H1 (cell line): ENCODE data around the gene SYNDIG1. TPM values are rescaled to one million over a fixed set of nuclear protein-coding genes. Genes with fewer than 3 reads are reported as not detected.
A peak's percentile ranks its signal among the peaks of the same experiment; 100 is the strongest.

Experiments
- CTCF ChIA-PET: fragments of 300-600 bp; sonication (Branson Sonifier 250); formaldehyde crosslinking; loops from one replicate; lab custom pipeline; 2021; ENCODE audit not compliant: partially characterized antibody; lab: Charles Lee
- POLR2A ChIA-PET: fragments of 300-600 bp; sonication (Branson Sonifier 250); formaldehyde crosslinking; loops from one replicate; lab custom pipeline; 2021; ENCODE audit warnings: inconsistent platforms; ENCODE audit not compliant: partially characterized antibody; lab: Charles Lee
- DNase-seq, 2 experiments: peaks; one replicate each; pipeline versions ENCODE4 v3.0.0 to v3.0.0-alpha.2; 2010 to 2022; ENCODE audit warnings: low spot score in 2 of 2, low read depth in 1 of 2, mixed read lengths in 1 of 2
- FAIRE-seq: peaks from 2 replicates; lab custom pipeline; 2011; peaks lifted over from hg19 to GRCh38; lab: Jason Lieb, UNC
- H2AFZ ChIP-seq: 2 replicates; pipeline ENCODE4 v1.8.1; 2012; ENCODE audit warnings: low read length, inconsistent platforms
- H2AK5ac ChIP-seq: 2 replicates; pipeline ENCODE4 v1.6.1; 2013; ENCODE audit warnings: low read depth, low read length
- H2BK120ac ChIP-seq: replicated peaks from 2 replicates; pipeline ENCODE3; 2013; ENCODE audit warnings: low read depth, low read length, inconsistent platforms
- H2BK12ac ChIP-seq: 2 replicates; pipeline ENCODE4 v1.6.1; 2013; ENCODE audit warnings: low read depth, low read length
- H2BK15ac ChIP-seq: 2 replicates; pipeline ENCODE4 v1.6.1; 2013; ENCODE audit warnings: low read length
- H2BK20ac ChIP-seq: 2 replicates; pipeline ENCODE4 v1.6.1; 2013; ENCODE audit warnings: low read length
- H2BK5ac ChIP-seq: 2 replicates; pipeline ENCODE4 v1.6.1; 2013; ENCODE audit warnings: low read depth, low read length
- H3K14ac ChIP-seq: 2 replicates; pipeline ENCODE4 v1.6.1; 2013; ENCODE audit warnings: inconsistent platforms; ENCODE audit not compliant: insufficient read length
- H3K18ac ChIP-seq: 2 replicates; pipeline ENCODE4 v1.6.1; 2013; ENCODE audit warnings: low read length; ENCODE audit errors: extremely low read depth
- H3K23ac ChIP-seq: 2 replicates; pipeline ENCODE4 v1.6.1; 2013; ENCODE audit warnings: inconsistent platforms; ENCODE audit not compliant: insufficient read length
- H3K23me2 ChIP-seq: 2 replicates; pipeline ENCODE4 v1.6.1; 2013; ENCODE audit warnings: low read depth, low read length
- H3K27ac ChIP-seq: 2 replicates; pipeline ENCODE4 v1.6.1; 2011; ENCODE audit warnings: low read depth, low read length, inconsistent platforms
- H3K27me3 ChIP-seq, 4 experiments: replicated peaks in 1 of 4; 1 replicate in 1 of 4; 2 replicates in 3 of 4; pipeline versions ENCODE4 v1.6.1 to v1.8.1; 2011 to 2013; ENCODE audit warnings: low read length in 3 of 4, mild to moderate bottlenecking in 3 of 4, inconsistent platforms in 2 of 4, mixed read lengths in 2 of 4, moderate library complexity in 1 of 4; ENCODE audit not compliant: control insufficient read depth in 3 of 4, insufficient read depth in 3 of 4; ENCODE audit errors: extremely low read depth in 1 of 4
- H3K36me3 ChIP-seq, 4 experiments: 2 replicates each; pipeline versions ENCODE4 v1.6.1 to v1.8.1; 2011 to 2013; ENCODE audit warnings: mild to moderate bottlenecking in 4 of 4, low read length in 3 of 4, moderate library complexity in 2 of 4, control low read depth in 1 of 4, inconsistent platforms in 1 of 4; ENCODE audit not compliant: insufficient read depth in 4 of 4, control insufficient read depth in 2 of 4
- H3K4ac ChIP-seq: replicated peaks from 2 replicates; pipeline ENCODE3; 2013; ENCODE audit warnings: low read length, low read depth, mixed read lengths, inconsistent platforms; ENCODE audit not compliant: insufficient read length
- H3K4me1 ChIP-seq, 4 experiments: replicated peaks in 1 of 4; 1 replicate in 1 of 4; 2 replicates in 3 of 4; pipeline versions ENCODE4 v1.6.1 to v1.8.1; 2011 to 2013; ENCODE audit warnings: low read length in 3 of 4, inconsistent platforms in 2 of 4, mixed read lengths in 1 of 4; ENCODE audit not compliant: insufficient read depth in 4 of 4, control insufficient read depth in 3 of 4
- H3K4me2 ChIP-seq, 2 experiments: 2 replicates each; pipeline versions ENCODE4 v1.6.1 to v1.8.1; 2011 to 2013; ENCODE audit warnings: low read depth in 2 of 2, low read length in 2 of 2, control low read depth in 1 of 2, inconsistent platforms in 1 of 2, mild to moderate bottlenecking in 1 of 2; ENCODE audit not compliant: insufficient read depth in 1 of 2
- H3K4me3 ChIP-seq, 4 experiments: fragments of 200-600, 300-600 bp in 1 of 4; sonication (generic), shearing (Covaris generic), sonication (Bioruptor Twin) in 1 of 4; 2 replicates each; pipeline versions ENCODE4 v1.5.1 to v1.8.1; 2011 to 2016; ENCODE audit warnings: low read length in 4 of 4, low read depth in 3 of 4, control low read depth in 2 of 4, inconsistent platforms in 2 of 4, mild to moderate bottlenecking in 2 of 4, mixed read lengths in 1 of 4, moderate library complexity in 1 of 4; ENCODE audit not compliant: insufficient read depth in 2 of 4; ENCODE audit errors: extremely low read depth in 1 of 4
- H3K56ac ChIP-seq: replicated peaks from 2 replicates; pipeline ENCODE3; 2013; ENCODE audit warnings: low read depth, mild to moderate bottlenecking, mixed read lengths, low read length, inconsistent platforms; ENCODE audit not compliant: insufficient read length
- H3K79me1 ChIP-seq: 2 replicates; pipeline ENCODE4 v1.6.1; 2013; ENCODE audit warnings: low read depth, low read length, control low read depth
- H3K79me2 ChIP-seq, 2 experiments: 2 replicates each; pipeline versions ENCODE4 v1.6.1 to v1.8.1; 2012 to 2013; ENCODE audit warnings: low read length in 2 of 2, mild to moderate bottlenecking in 2 of 2, inconsistent platforms in 1 of 2; ENCODE audit not compliant: insufficient read depth in 2 of 2, control insufficient read depth in 1 of 2
- H3K9ac ChIP-seq, 4 experiments: replicated peaks in 1 of 4; 1 replicate in 1 of 4; 2 replicates in 3 of 4; pipeline versions ENCODE4 v1.6.1 to v1.8.1; 2011 to 2013; ENCODE audit warnings: low read depth in 3 of 4, low read length in 3 of 4, control low read depth in 2 of 4, mild to moderate bottlenecking in 2 of 4, moderate library complexity in 2 of 4, inconsistent platforms in 1 of 4; ENCODE audit errors: extremely low read depth in 1 of 4
- H3K9me3 ChIP-seq, 2 experiments: 2 replicates each; pipeline versions ENCODE4 v1.6.1 to v1.8.1; 2012 to 2013; ENCODE audit warnings: mild to moderate bottlenecking in 2 of 2, moderate library complexity in 2 of 2, control low read depth in 1 of 2, inconsistent platforms in 1 of 2, low read depth in 1 of 2, low read length in 1 of 2, mixed read lengths in 1 of 2; ENCODE audit not compliant: insufficient read depth in 2 of 2
- H4K20me1 ChIP-seq, 2 experiments: replicated peaks in 1 of 2; 2 replicates each; pipeline versions ENCODE3 to v1.8.1; 2011 to 2013; ENCODE audit warnings: inconsistent platforms in 2 of 2, low read length in 2 of 2, mild to moderate bottlenecking in 1 of 2; ENCODE audit not compliant: insufficient read depth in 2 of 2, control insufficient read depth in 1 of 2
- H4K5ac ChIP-seq: 2 replicates; pipeline ENCODE4 v1.6.1; 2013; ENCODE audit warnings: low read length, low read depth, mixed read lengths, inconsistent platforms; ENCODE audit not compliant: insufficient read length
- H4K8ac ChIP-seq: 2 replicates; pipeline ENCODE4 v1.8.0; 2013; ENCODE audit warnings: mild to moderate bottlenecking, moderate library complexity, low read length, inconsistent platforms; ENCODE audit not compliant: insufficient read depth; ENCODE audit errors: extremely low read depth
- H4K91ac ChIP-seq: replicated peaks from 2 replicates; pipeline ENCODE3; 2013; ENCODE audit warnings: low read length, mixed read lengths, inconsistent platforms; ENCODE audit not compliant: insufficient read length
- ATF2 ChIP-seq: IDR thresholded peaks from 2 replicates; pipeline ENCODE4 v1.6.1; 2012; ENCODE audit warnings: low read length, inconsistent platforms
- CBX5 ChIP-seq: fragments of 300-800, 300-1000 bp; sonication (generic); IDR thresholded peaks from 2 replicates; pipeline ENCODE4 v1.7.1; 2016; ENCODE audit warnings: antibody characterized with exemption, low read length, low read depth
- CHD1 ChIP-seq: IDR thresholded peaks from 2 replicates; pipeline ENCODE4 v1.6.1; 2012; ENCODE audit warnings: low read depth, low read length, improper control_type of control experiment
- CREB1 ChIP-seq: IDR thresholded peaks from 2 replicates; pipeline ENCODE4 v1.6.1; 2012; ENCODE audit warnings: inconsistent platforms
- JUN ChIP-seq: IDR thresholded peaks from 2 replicates; pipeline ENCODE4 v1.6.1; 2011; ENCODE audit warnings: low read depth, mild to moderate bottlenecking, improper control_type of control experiment, low read length
- KDM5A ChIP-seq: fragments of 200-600 bp; IDR thresholded peaks from 2 replicates; pipeline ENCODE4 v1.7.1; 2012; ENCODE audit warnings: mild to moderate bottlenecking, low read length, inconsistent platforms, mixed read lengths
- NANOG ChIP-seq: IDR thresholded peaks from 2 replicates; pipeline ENCODE4 v1.6.1; 2011; ENCODE audit warnings: low read length, low read depth, mild to moderate bottlenecking, inconsistent platforms; ENCODE audit not compliant: insufficient read depth, poor library complexity, severe bottlenecking
- RXRA ChIP-seq: IDR thresholded peaks from 2 replicates; pipeline ENCODE4 v1.6.1; 2011; ENCODE audit warnings: low read depth, mild to moderate bottlenecking, low read length, moderate library complexity; ENCODE audit not compliant: insufficient read depth
- SP1 ChIP-seq: IDR thresholded peaks from 2 replicates; pipeline ENCODE4 v1.6.1; 2011; ENCODE audit warnings: low read depth, low read length
- SP2 ChIP-seq: IDR thresholded peaks from 2 replicates; pipeline ENCODE4 v1.6.1; 2012; ENCODE audit warnings: mild to moderate bottlenecking, low read length, inconsistent platforms
- SRF ChIP-seq: IDR thresholded peaks from 2 replicates; pipeline ENCODE4 v1.6.1; 2011; ENCODE audit warnings: mild to moderate bottlenecking, low read depth, low read length, moderate library complexity
- YY1 ChIP-seq: IDR thresholded peaks from 2 replicates; pipeline ENCODE4 v1.6.1; 2011; ENCODE audit warnings: low read depth, mild to moderate bottlenecking, low read length
- WGBS, 2 experiments: shearing (Covaris generic) in 1 of 2; methylation state at CpG; one replicate each; pipeline versions ENCODE4 v1.1.6 to v1.1.7; 2013 to 2015; ENCODE audit warnings: low lambda C conversion rate in 2 of 2, mixed read lengths in 2 of 2, inconsistent platforms in 1 of 2, low coverage in 1 of 2, missing lambda C conversion rate in 1 of 2; ENCODE audit not compliant: insufficient replicate concordance in 2 of 2, insufficient coverage in 1 of 2, insufficient read length in 1 of 2; ENCODE audit errors: extremely low coverage in 1 of 2, missing lambda C conversion rate in 1 of 2; 5-methylcytosine and 5-hydroxymethylcytosine counted together
- polyA plus RNA-seq, 7 experiments: library from polyadenylated mRNA; depleted of rRNA in 3 of 7; stranded (reverse) in 5 of 7; unstranded in 2 of 7; fragments of >200 nt in 5 of 7; fragments of 200-250 nt in 2 of 7; gene quantifications; 1 replicate in 5 of 7; 2 replicates in 1 of 7; 4 replicates in 1 of 7; pipeline versions ENCODE4 v1.2.1 to v1.2.3, GENCODE V29; 2011 to 2013; ENCODE audit warnings: missing spikeins in 2 of 7, mixed read lengths in 2 of 7
- total RNA-seq: library from RNA; stranded (reverse); fragmentation: NEBNext Ultra II Directional; extraction: Animal tissue kit (Norgen Biotek cat#: 25700); gene quantifications from 2 replicates; pipeline ENCODE4 v1.2.1, GENCODE V29; 2021

The SYNDIG1 gene
- total and polyA plus RNA-seq, 2 of the 8 experiments (the other 6 are each of a cell fraction or from before 2014, with no cell fraction given) = 6.5 to 7.8 TPM

GRCh38 chr20:24694727-24695528 lies 225.5 kb downstream of the SYNDIG1 start:
- Histone ChIP-seq H3K27ac (no peak overlapping the region), H3K4me1 (no peaks in the 10 kb centered on the region), H3K23ac (no peak overlapping the region), H4K8ac (no peak overlapping the region), H3K36me3 (no peaks in the 10 kb centered on the region), H3K9me3 (no peaks in the 10 kb centered on the region), H2BK5ac (no peak overlapping the region), H3K18ac (no peak overlapping the region), H2AFZ (no peak overlapping the region), H3K79me1 (no peaks in the 10 kb centered on the region), H3K23me2 (no peaks in the 10 kb centered on the region), H4K20me1 (no peaks in the 10 kb centered on the region), H2BK20ac (no peak overlapping the region), H3K27me3 (no peaks in the 10 kb centered on the region), H3K9ac (no peak overlapping the region), H4K5ac (no peak overlapping the region), H3K79me2 (no peaks in the 10 kb centered on the region), H2BK15ac (no peak overlapping the region), H3K56ac (no peak overlapping the region), H3K14ac (no peak overlapping the region), H3K4ac (no peak overlapping the region), H2BK12ac (no peak overlapping the region), H2BK120ac (no peak overlapping the region), H2AK5ac (no peak overlapping the region), H3K4me3 (no peak overlapping the region), H4K91ac (no peak overlapping the region), H3K4me2 (no peak overlapping the region)
- ChIA-PET CTCF (interaction anchor here (0.6 to 1.8 kb wide), 3 partner anchors 15 to 252 kb away, joined by 3 read pairs; no protein-coding TSS in a partner anchor), POLR2A (no interaction called here)
- DNase-seq = peak in 1 of 2 experiments; percentile 19
- 84% methylated on average over 14 of the region's 14 CpGs; no CpG with 5 or more reads in 1 of the 2 experiments for WGBS, 2 experiments
- no peak for FAIRE-seq
- TF ChIP-seq SRF (no peak), NANOG (no peak), CHD1 (no peak), YY1 (no peak), SP1 (no peak), JUN (no peak), ATF2 (no peak), RXRA (no peak), SP2 (no peak), KDM5A (no peak), CREB1 (no peak), CBX5 (no peak)
